NAMALWA (cell line): ENCODE data around the gene USP49.
A peak's percentile ranks its signal among the peaks of the same experiment; 100 is the strongest.
"Not testable (repeated sequence)": the region's sequence is repeated elsewhere in the genome, so short reads cannot be mapped to it uniquely, and the experiment has no call there.

Source experiments
- DNase-seq: peaks from one replicate; pipeline ENCODE4 v3.0.0-alpha.2; 2015; ENCODE audit warnings: low spot score

Gene USP49

GRCh38 chr6:41779788-41780550, 115.2 kb downstream of the USP49 start, which contains the start of gene FRS3:
Gene FRS3, minus strand, starts transcription at chr6:41779900. Its CDS starts 2,913 bp downstream, at chr6:41776987.
- peak; percentile 96 for DNase-seq

- DNase-seq: no peak
These were observed 115.8 kb downstream of the USP49 start for GRCh38 chr6:41779336-41779735.

GRCh38 chr6:41778895-41779294, 116.3 kb downstream of the USP49 start:
- DNase-seq: no peak

- no peak for DNase-seq
These were observed 117.5 kb downstream of the USP49 start for GRCh38 chr6:41777551-41778285.

- no peak for DNase-seq
These were observed 119.8 kb downstream of the USP49 start for GRCh38 chr6:41775293-41775882.

- no peak for DNase-seq
These were observed 120.3 kb downstream of the USP49 start for GRCh38 chr6:41774841-41775240.

GRCh38 chr6:41771058-41771983, 123.9 kb downstream of the USP49 start:
- DNase-seq: no peak

- no peak for DNase-seq
These were observed 124.7 kb downstream of the USP49 start for GRCh38 chr6:41770381-41771057.

GRCh38 chr6:41769376-41769775, 125.8 kb downstream of the USP49 start:
- no peak for DNase-seq

- DNase-seq: no peak
These were observed 126.4 kb downstream of the USP49 start for GRCh38 chr6:41768545-41769308.

GRCh38 chr6:41767112-41767833, 127.9 kb downstream of the USP49 start:
- no peak for DNase-seq

GRCh38 chr6:41766043-41766664, 129.0 kb downstream of the USP49 start:
- DNase-seq: not testable (repeated sequence)

GRCh38 chr6:41763470-41763869, 131.7 kb downstream of the USP49 start:
- no peak for DNase-seq

- DNase-seq: no peak
These were observed 135.1 kb downstream of the USP49 start for GRCh38 chr6:41759905-41760579.

GRCh38 chr6:41759106-41759904, 135.9 kb downstream of the USP49 start:
- DNase-seq: no peak

GRCh38 chr6:41758641-41759035, 136.5 kb downstream of the USP49 start:
- DNase-seq: no peak

- no peak for DNase-seq
These were observed 137.1 kb downstream of the USP49 start for GRCh38 chr6:41757931-41758640.
